Measurements from ENCODE around the gene GAB2. TPM values are rescaled to one million over a fixed set of nuclear protein-coding genes. Genes with fewer than 3 reads are reported as not detected.
A peak's percentile ranks its signal among the peaks of the same experiment; 100 is the strongest.

GAB2 gene
- total and polyA plus RNA-seq, 2 of the 4 experiments (the other 2 are of a cell fraction), result 3.3 to 5.9 TPM

- peak; percentile 80 for TF ChIP-seq FOS (IDR thresholded peaks at IDR 0.05; ENCODE audit: low read depth, low read length)
- TF ChIP-seq POLR2A (IDR thresholded peaks at IDR 0.05; ENCODE audit: low read depth, low read length), result no peak
Observed at GRCh38 chr11:78419327-78419726, 1.7 kb upstream of the GAB2 start (continued).

- Histone ChIP-seq H3K18ac (ENCODE audit: low read depth, low read length) (peak overlapping the region; percentile 47), H3K56ac (ENCODE audit: extremely low read depth, insufficient read depth, low read length) (no peak overlapping the region), H3K36me3 (ENCODE audit: control insufficient read depth, insufficient read depth, low read length) (no peaks in the 10 kb centered on the region), H3K79me1 (ENCODE audit: low read depth in 1 of 2, low read length in 2 of 2) (peaks cover 2 to 24% of the 10 kb centered on the region in 2 experiments), H2AFZ (replicated peaks; ENCODE audit: low read length, poor library complexity) (peak overlapping the region; percentile 91), H2BK5ac (ENCODE audit: low read depth, low read length, poor library complexity, severe bottlenecking) (peak overlapping the region; percentile 20), H2BK20ac (ENCODE audit: low read depth, low read length) (peak overlapping the region; percentile 8; the same call in 1 of the 2 replicates), H2AK9ac (replicated peaks; ENCODE audit: low read depth, low read length, poor library complexity) (peak overlapping the region; percentile 84), H3K9ac (ENCODE audit: low read depth, low read length) (peak overlapping the region; percentile 89), H4K20me1 (ENCODE audit: insufficient read depth, low read length) (peaks cover 5% of the 10 kb centered on the region), H3K4me1 (ENCODE audit: control insufficient read depth, insufficient read depth, low read length) (peaks cover 19% of the 10 kb centered on the region), H3K4me2 (ENCODE audit: low read depth, low read length) (peak overlapping the region; percentile 96), H3K4me3 (ENCODE audit: insufficient read depth, low read depth, low read length) (peak overlapping the region; percentile 96), H3K27ac (ENCODE audit: insufficient read depth, low read length) (peak overlapping the region; percentile 81; the same call in 1 of the 2 replicates), H3K4ac (ENCODE audit: low read depth, low read length) (peak overlapping the region; percentile 85), H3K27me3 (ENCODE audit: control insufficient read depth, insufficient read depth, low read length) (no peaks in the 10 kb centered on the region), H3K9me1 (ENCODE audit: insufficient read depth, low read length) (peaks cover 11% of the 10 kb centered on the region), H2BK120ac (ENCODE audit: low read depth, low read length) (peak overlapping the region; percentile 61), H2BK15ac (ENCODE audit: low read depth, low read length) (peak overlapping the region; percentile 66; the same call in 1 of the 3 replicates), H3K23ac (ENCODE audit: low read depth, low read length) (peak overlapping the region; percentile 86), H3K9me3 (ENCODE audit: control insufficient read depth, insufficient read depth, low read length) (no peaks in the 10 kb centered on the region), H4K91ac (ENCODE audit: insufficient read depth, low read depth, low read length) (peak overlapping the region; percentile 72; the same call in 1 of the 2 replicates), H4K5ac (ENCODE audit: low read depth, low read length) (peak overlapping the region; percentile 36; the same call in 1 of the 2 replicates), H4K8ac (ENCODE audit: low read depth in 2 of 2, low read length in 2 of 2) (peak overlapping the region; percentile 24 to 83; a peak in 2 of 4 replicates), H2AK5ac (ENCODE audit: low read depth, low read length) (peak overlapping the region; percentile 53), H3K14ac (replicated peaks; ENCODE audit: low read depth, low read length) (peak overlapping the region; percentile 76)
- BruUV-seq (replicated peaks), result no TSS peak
- in situ Hi-C loops (cut with MboI; ENCODE audit: low sequenced_read_pairs) (loop anchor here (10.0 kb wide), 1 partner anchor 284 kb away; the partner anchor contains the start of gene ALG8), intact Hi-C loops (cut with micrococcal nuclease) (loop anchor here (1.0 kb wide), 1 partner anchor 146 kb away; no protein-coding TSS in a partner anchor), dilution Hi-C loops (cut with HindIII; ENCODE audit: low sequenced_read_pairs, unreplicated experiment) (no loop called here)
- WGBS, 2 experiments (ENCODE audit: extremely low coverage in 2 of 2, insufficient read length in 1 of 2), result no CpG with 5 or more reads among the region's 11 CpGs
- DNase-seq, result peak; percentile 27
- POLR2A ChIA-PET (ENCODE audit: unreplicated experiment), result no interaction called here
- CTCF ChIA-PET, result interaction anchor here (0.6 to 2.0 kb wide), 6 partner anchors 11 to 540 kb away, joined by 3 to 16 read pairs (median 6); no protein-coding TSS in a partner anchor
- ATAC-seq (ENCODE audit: low read depth), result no peak
- TF ChIP-seq CEBPB (IDR thresholded peaks at IDR 0.05; ENCODE audit: low read depth, low read length), result no peak
- TF ChIP-seq CTCF (conservative IDR thresholded peaks at IDR 0.05; ENCODE audit: low read depth, low read length), result no peak
- no peak for TF ChIP-seq NFE2L2 (IDR thresholded peaks at IDR 0.05; ENCODE audit: low read depth, low read length)
- TF ChIP-seq FOS (IDR thresholded peaks at IDR 0.05; ENCODE audit: low read depth, low read length), result no peak
- TF ChIP-seq MAFK (IDR thresholded peaks at IDR 0.05; ENCODE audit: low read depth, low read length), result no peak
- no peak for TF ChIP-seq MXI1 (IDR thresholded peaks at IDR 0.05; ENCODE audit: borderline replicate concordance, low read depth, low read length)
- no peak for TF ChIP-seq POLR2A (IDR thresholded peaks at IDR 0.05; ENCODE audit: low read depth, low read length)
- TF ChIP-seq ELK1 (IDR thresholded peaks at IDR 0.05; ENCODE audit: borderline replicate concordance, low read depth, low read length), result no peak
- TF ChIP-seq RAD21 (IDR thresholded peaks at IDR 0.05; ENCODE audit: low read length), result no peak
- no peak for TF ChIP-seq CHD1 (IDR thresholded peaks at IDR 0.05; ENCODE audit: low read depth, low read length)
- no peak for TF ChIP-seq RFX5 (IDR thresholded peaks at IDR 0.05; ENCODE audit: low read depth, low read length)
- no peak for TF ChIP-seq MAZ (IDR thresholded peaks at IDR 0.05; ENCODE audit: borderline replicate concordance, low read depth, low read length)
- no peak for TF ChIP-seq SMC3 (IDR thresholded peaks at IDR 0.05; ENCODE audit: low read depth, low read length)
- TF ChIP-seq BHLHE40 (IDR thresholded peaks at IDR 0.05; ENCODE audit: low read depth, low read length), result no peak
Observed at GRCh38 chr11:78418584-78419211, 1.1 kb upstream of the GAB2 start.

Data from IMR-90 (cell line).